Measurements from ENCODE around the gene MYH11. TPM values are rescaled to one million over a fixed set of nuclear protein-coding genes. Genes with fewer than 3 reads are reported as not detected.

Gene MYH11
- total RNA-seq, 1 experiment from 2014 or later = not detected

DNA sequence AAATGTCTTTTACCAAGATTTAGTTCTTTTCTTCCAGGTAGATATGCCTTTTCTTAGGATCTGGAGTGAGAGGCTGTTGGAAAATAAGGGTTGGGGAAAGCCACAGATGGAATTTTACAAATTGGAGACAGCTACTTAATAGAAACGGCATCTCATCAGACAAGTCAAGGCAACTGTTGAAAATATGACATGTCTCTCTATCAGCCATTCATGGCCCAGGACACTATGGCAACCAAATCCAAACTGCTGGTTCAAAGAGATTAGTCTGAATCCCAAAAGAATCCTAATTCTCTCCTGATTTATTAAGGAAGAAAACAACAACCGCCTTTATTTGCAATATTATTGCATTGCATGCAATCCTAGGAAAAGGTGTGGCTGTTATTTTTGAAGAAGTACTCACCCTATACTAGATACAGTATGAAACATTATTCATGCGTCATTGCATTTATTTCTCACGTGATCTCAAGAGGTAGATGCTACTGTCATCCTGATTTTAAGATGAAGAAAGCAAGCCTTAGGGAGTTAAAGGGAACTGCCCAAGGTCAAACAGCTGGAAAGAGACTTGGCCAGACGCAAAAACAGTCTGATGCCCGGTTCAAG is 44.2 kb upstream of the MYH11 start:
- TF ChIP-seq, protein P1, sequence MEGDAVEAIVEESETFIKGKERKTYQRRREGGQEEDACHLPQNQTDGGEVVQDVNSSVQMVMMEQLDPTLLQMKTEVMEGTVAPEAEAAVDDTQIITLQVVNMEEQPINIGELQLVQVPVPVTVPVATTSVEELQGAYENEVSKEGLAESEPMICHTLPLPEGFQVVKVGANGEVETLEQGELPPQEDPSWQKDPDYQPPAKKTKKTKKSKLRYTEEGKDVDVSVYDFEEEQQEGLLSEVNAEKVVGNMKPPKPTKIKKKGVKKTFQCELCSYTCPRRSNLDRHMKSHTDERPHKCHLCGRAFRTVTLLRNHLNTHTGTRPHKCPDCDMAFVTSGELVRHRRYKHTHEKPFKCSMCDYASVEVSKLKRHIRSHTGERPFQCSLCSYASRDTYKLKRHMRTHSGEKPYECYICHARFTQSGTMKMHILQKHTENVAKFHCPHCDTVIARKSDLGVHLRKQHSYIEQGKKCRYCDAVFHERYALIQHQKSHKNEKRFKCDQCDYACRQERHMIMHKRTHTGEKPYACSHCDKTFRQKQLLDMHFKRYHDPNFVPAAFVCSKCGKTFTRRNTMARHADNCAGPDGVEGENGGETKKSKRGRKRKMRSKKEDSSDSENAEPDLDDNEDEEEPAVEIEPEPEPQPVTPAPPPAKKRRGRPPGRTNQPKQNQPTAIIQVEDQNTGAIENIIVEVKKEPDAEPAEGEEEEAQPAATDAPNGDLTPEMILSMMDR (IDR thresholded peaks at IDR 0.05; ENCODE audit: insufficient read depth in 1 of 2, low read depth in 1 of 2, low read length in 1 of 2, severe bottlenecking in 1 of 2, unreplicated experiment in 1 of 2) = no peak
- H3K9me3 Mint-ChIP-seq (ENCODE audit: unreplicated experiment) = peaks cover 2% of the 10 kb centered on the region
- Histone ChIP-seq H3K36me3 (ENCODE audit: control insufficient read depth, insufficient read depth, low read length) (no peaks in the 10 kb centered on the region), H3K27me3 (replicated peaks; ENCODE audit: control insufficient read depth, insufficient read depth, low read length) (no peaks in the 10 kb centered on the region), H3K9me3 (no peaks in the 10 kb centered on the region), H3K4me3 (ENCODE audit: low read depth, low read length) (no peak overlapping the region), H3K4me1 (peaks cover 9% of the 10 kb centered on the region)
- no TSS peak for BruUV-seq (replicated peaks)
- H3K27me3 Mint-ChIP-seq (ENCODE audit: insufficient read depth, unreplicated experiment) = no peaks in the 10 kb centered on the region
- ChIA-PET CTCF (interaction anchor here (0.6 kb wide), 1 partner anchor 20 kb away, joined by 3 read pairs; no protein-coding TSS in a partner anchor), POLR2A (no interaction called here)
- intact Hi-C loops (cut with micrococcal nuclease; ENCODE audit: unreplicated experiment) = no loop called here
- no peaks in the 10 kb centered on the region for H3K36me3 Mint-ChIP-seq (ENCODE audit: insufficient read depth, unreplicated experiment)
- no peaks in the 10 kb centered on the region for H3K4me1 Mint-ChIP-seq (ENCODE audit: low read depth, unreplicated experiment)
- DNase-seq = no peak
- H3K4me3 Mint-ChIP-seq (ENCODE audit: unreplicated experiment) = no peak overlapping the region
- H3K27ac Mint-ChIP-seq (ENCODE audit: unreplicated experiment) = no peak overlapping the region

DNA sequence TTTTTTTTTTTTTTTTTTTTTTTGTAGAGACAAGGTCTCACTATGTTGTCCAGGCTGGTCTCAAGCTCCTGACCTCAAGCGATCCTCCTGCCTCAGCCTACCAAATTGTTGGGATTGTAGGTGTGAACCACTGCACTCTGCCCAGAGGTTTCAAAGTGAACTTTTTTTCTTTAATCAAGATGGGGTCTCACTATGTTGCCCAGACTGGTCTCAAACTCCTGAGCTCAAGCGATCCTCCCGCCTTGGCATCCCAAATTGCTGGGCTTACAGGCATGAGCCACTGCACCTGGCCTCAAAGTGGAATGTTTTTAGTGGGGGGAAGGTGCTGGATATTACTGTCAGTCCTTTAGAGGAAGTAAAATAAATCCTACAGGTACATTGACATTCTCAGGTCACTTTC is 43.5 kb upstream of the MYH11 start:
- CTCF ChIA-PET = interaction anchor here (0.6 to 1.5 kb wide), 3 partner anchors 21 to 122 kb away, joined by 3 read pairs; no protein-coding TSS in a partner anchor
- BruUV-seq (replicated peaks) = no TSS peak
- H3K4me1 ChIP-seq = peaks cover 9% of the 10 kb centered on the region

DNA sequence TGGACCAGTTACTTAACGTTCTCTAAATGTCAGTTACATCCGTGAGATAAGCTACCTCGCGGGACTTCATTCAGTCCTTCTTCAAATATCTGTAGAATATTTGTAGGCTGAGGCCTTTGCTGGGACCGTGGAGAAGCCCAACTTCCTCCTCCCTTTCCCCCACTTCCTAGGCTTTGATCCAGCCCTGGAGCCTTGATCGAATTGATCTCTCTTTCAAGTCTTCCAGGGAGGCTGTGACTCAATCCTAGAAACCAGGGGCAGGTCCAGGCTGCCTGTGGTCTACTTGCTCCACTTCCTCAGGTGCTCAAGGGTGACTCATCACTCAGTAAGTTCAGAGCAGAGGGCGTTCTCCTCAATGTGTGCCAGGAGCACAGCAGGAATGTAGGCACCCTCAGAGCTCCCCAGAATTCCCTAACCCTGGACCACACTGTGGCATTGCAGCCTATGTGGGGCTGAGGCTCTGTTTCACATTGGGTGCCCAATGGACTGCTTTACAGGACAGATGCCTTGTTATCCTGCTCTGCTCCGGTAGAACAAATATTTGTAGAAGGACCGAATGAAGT is 42.8 kb upstream of the MYH11 start:
- H3K27me3 ChIP-seq (replicated peaks; ENCODE audit: control insufficient read depth, insufficient read depth, low read length) = no peaks in the 10 kb centered on the region
- Mint-ChIP-seq H3K4me3 (ENCODE audit: unreplicated experiment) (no peak overlapping the region), H3K27me3 (ENCODE audit: insufficient read depth, unreplicated experiment) (no peaks in the 10 kb centered on the region), H3K27ac (ENCODE audit: unreplicated experiment) (peak overlapping the region; percentile 32), H3K36me3 (ENCODE audit: insufficient read depth, unreplicated experiment) (no peaks in the 10 kb centered on the region), H3K9me3 (ENCODE audit: unreplicated experiment) (no peaks in the 10 kb centered on the region), H3K4me1 (ENCODE audit: low read depth, unreplicated experiment) (no peaks in the 10 kb centered on the region)
- peak; percentile 54 to 73 for DNase-seq
- ChIA-PET CTCF (interaction anchor here (1.0 to 1.5 kb wide), 3 partner anchors 11 to 122 kb away, joined by 3 to 4 read pairs (median 3); partner anchors contain the start of gene CEP20), POLR2A (interaction anchor here (0.7 kb wide), 1 partner anchor 11 kb away, joined by 5 read pairs; the partner anchor contains the start of gene CEP20)
- TF ChIP-seq, protein P1 (IDR thresholded peaks at IDR 0.05; ENCODE audit: insufficient read depth in 1 of 2, low read depth in 1 of 2, low read length in 1 of 2, severe bottlenecking in 1 of 2, unreplicated experiment in 1 of 2) = no peak
- H3K4me1 ChIP-seq = peaks cover 9% of the 10 kb centered on the region
- BruUV-seq (replicated peaks) = no TSS peak
- intact Hi-C loops (cut with micrococcal nuclease; ENCODE audit: unreplicated experiment) = no loop called here
- H3K36me3 ChIP-seq (ENCODE audit: control insufficient read depth, insufficient read depth, low read length) = no peaks in the 10 kb centered on the region
- H3K4me3 ChIP-seq (ENCODE audit: low read depth, low read length) = no peak overlapping the region
- no peaks in the 10 kb centered on the region for H3K9me3 ChIP-seq

More for the DNA sequence above, 43.5 kb upstream of the MYH11 start:
- no peak overlapping the region for H3K4me3 ChIP-seq (ENCODE audit: low read depth, low read length)
- POLR2A ChIA-PET = no interaction called here
- intact Hi-C loops (cut with micrococcal nuclease; ENCODE audit: unreplicated experiment) = no loop called here
- Mint-ChIP-seq H3K9me3 (ENCODE audit: unreplicated experiment) (no peaks in the 10 kb centered on the region), H3K27ac (ENCODE audit: unreplicated experiment) (no peak overlapping the region), H3K27me3 (ENCODE audit: insufficient read depth, unreplicated experiment) (no peaks in the 10 kb centered on the region), H3K36me3 (ENCODE audit: insufficient read depth, unreplicated experiment) (no peaks in the 10 kb centered on the region), H3K4me3 (ENCODE audit: unreplicated experiment) (no peak overlapping the region), H3K4me1 (ENCODE audit: low read depth, unreplicated experiment) (no peaks in the 10 kb centered on the region)
- no peaks in the 10 kb centered on the region for H3K36me3 ChIP-seq (ENCODE audit: control insufficient read depth, insufficient read depth, low read length)
- DNase-seq = no peak
- TF ChIP-seq, protein P1 (IDR thresholded peaks at IDR 0.05; ENCODE audit: insufficient read depth in 1 of 2, low read depth in 1 of 2, low read length in 1 of 2, severe bottlenecking in 1 of 2, unreplicated experiment in 1 of 2) = no peak
- H3K27me3 ChIP-seq (replicated peaks; ENCODE audit: control insufficient read depth, insufficient read depth, low read length) = no peaks in the 10 kb centered on the region
- H3K9me3 ChIP-seq = no peaks in the 10 kb centered on the region

All from Caco-2 (cell line).